Uterus (tissue), 2 donors: ENCODE data around the gene B2M.
"Not testable (repeated sequence)": the region's sequence is repeated elsewhere in the genome, so short reads cannot be mapped to it uniquely, and the experiment has no call there.

Source experiments
- CTCF ChIP-seq, 4 experiments: fragments of 200-600 bp in 2 of 4; fragments of 450-650 bp in 2 of 4; sonication (generic) in 2 of 4; IDR thresholded peaks; one replicate each; pipeline ENCODE4 v1.5.1; 2016 to 2019; ENCODE audit warnings: antibody characterized with exemption in 4 of 4, mild to moderate bottlenecking in 2 of 4, moderate library complexity in 1 of 4
- POLR2A ChIP-seq, 2 donors: fragments of 450-650 bp; IDR thresholded peaks; one replicate each; pipeline ENCODE4 v1.6.1; 2016; ENCODE audit warnings: antibody characterized with exemption in 2 of 2, mild to moderate bottlenecking in 1 of 2, moderate library complexity in 1 of 2

- not testable (repeated sequence) for TF ChIP-seq CTCF, POLR2A (IDR thresholded peaks at IDR 0.05)
Measured at GRCh38 chr15:44743454-44743853, 32.1 kb downstream of the B2M start.
